GM23338 (cell line): ENCODE data around the gene SPIRE1. TPM values are rescaled to one million over a fixed set of nuclear protein-coding genes. Genes with fewer than 3 reads are reported as not detected.

Experiments used
- ATAC-seq: fragments of 200-7000 bp; cut with Tn5 transposase; 3 replicates; pipeline ENCODE4 v1.9.1; 2020
- DNase-seq: peaks from one replicate; pipeline ENCODE4 v3.0.0-alpha.2; 2015; ENCODE audit warnings: low spot score
- H2AFZ ChIP-seq: fragments of 200-600 bp; sonication (generic); 2 replicates; pipeline ENCODE4 v1.8.0; 2016; ENCODE audit warnings: antibody characterized with exemption, mild to moderate bottlenecking, moderate library complexity
- H3F3A ChIP-seq: fragments of 200-600 bp; sonication (generic); replicated peaks from 2 replicates; pipeline ENCODE4 v1.8.0; 2017; ENCODE audit warnings: antibody characterized with exemption, mixed run types, low read depth
- H3K27ac ChIP-seq: fragments of 200-600 bp; sonication (generic); 2 replicates; pipeline ENCODE4 v1.6.1; 2016; ENCODE audit warnings: low read depth
- H3K27me3 ChIP-seq: fragments of 200-600 bp; sonication (generic); 2 replicates; pipeline ENCODE4 v1.8.0; 2016; ENCODE audit warnings: mild to moderate bottlenecking, mixed run types, moderate library complexity; ENCODE audit not compliant: insufficient read depth
- H3K36me3 ChIP-seq: fragments of 200-600 bp; sonication (generic); 2 replicates; pipeline ENCODE4 v1.8.0; 2016; ENCODE audit warnings: mild to moderate bottlenecking; ENCODE audit not compliant: insufficient read depth
- H3K4me1 ChIP-seq: fragments of 200-600 bp; sonication (generic); 2 replicates; pipeline ENCODE4 v1.8.0; 2016; ENCODE audit warnings: mild to moderate bottlenecking, moderate library complexity; ENCODE audit not compliant: insufficient read depth
- H3K4me2 ChIP-seq: fragments of 200-600 bp; sonication (generic); 2 replicates; pipeline ENCODE4 v1.7.1; 2017; ENCODE audit warnings: mixed run types
- H3K4me3 ChIP-seq: fragments of 200-600 bp; sonication (generic); 2 replicates; pipeline ENCODE4 v1.6.1; 2016; ENCODE audit warnings: mixed run types
- H3K79me2 ChIP-seq: fragments of 200-600 bp; sonication (generic); replicated peaks from 2 replicates; pipeline ENCODE4 v1.8.0; 2017; ENCODE audit warnings: mild to moderate bottlenecking; ENCODE audit not compliant: insufficient read depth
- H3K9me2 ChIP-seq: fragments of 200-600 bp; sonication (generic); 2 replicates; pipeline ENCODE4 v1.8.0; 2017; ENCODE audit not compliant: insufficient read depth
- H4K20me1 ChIP-seq: fragments of 200-600 bp; sonication (generic); replicated peaks from 2 replicates; pipeline ENCODE4 v1.8.0; 2017; ENCODE audit warnings: mild to moderate bottlenecking; ENCODE audit not compliant: insufficient read depth
- H3K27ac Mint-ChIP-seq: 2 replicates; pipeline ENCODE4 v1.8.0; 2020; ENCODE audit warnings: inconsistent platforms, mild to moderate bottlenecking, moderate library complexity, mixed read lengths
- H3K27me3 Mint-ChIP-seq: 3 replicates; pipeline ENCODE4 v1.8.0; 2022; ENCODE audit warnings: low read depth, mild to moderate bottlenecking, moderate library complexity, mixed read lengths, inconsistent platforms; ENCODE audit not compliant: insufficient read depth, poor library complexity
- H3K36me3 Mint-ChIP-seq: 3 replicates; pipeline ENCODE4 v1.8.0; 2021; ENCODE audit warnings: low read depth, mild to moderate bottlenecking, inconsistent platforms, moderate library complexity, mixed read lengths
- H3K4me1 Mint-ChIP-seq: 3 replicates; pipeline ENCODE4 v1.8.0; 2020; ENCODE audit warnings: mild to moderate bottlenecking, inconsistent platforms, mixed read lengths
- H3K4me3 Mint-ChIP-seq: 3 replicates; pipeline ENCODE4 v1.8.0; 2021; ENCODE audit warnings: moderate library complexity, mild to moderate bottlenecking, inconsistent platforms, mixed read lengths
- H3K9me3 Mint-ChIP-seq: 3 replicates; pipeline ENCODE4 v1.8.0; 2020; ENCODE audit warnings: moderate library complexity, mild to moderate bottlenecking, inconsistent platforms, mixed read lengths
- CREB1 ChIP-seq: fragments of 250-450 bp; sonication (Bioruptor Pico); IDR thresholded peaks from 2 replicates; pipeline ENCODE4 v1.5.0; 2020; ENCODE audit warnings: low read depth, mild to moderate bottlenecking, moderate library complexity
- EZH2phosphoT487 ChIP-seq: fragments of 200-600 bp; sonication (generic); IDR thresholded peaks from one replicate; pipeline ENCODE4 v1.8.1; 2018; ENCODE audit warnings: antibody characterized with exemption; ENCODE audit not compliant: unreplicated experiment
- JUNB ChIP-seq: IDR thresholded peaks from one replicate; pipeline ENCODE4 v1.6.1; 2016; ENCODE audit warnings: antibody characterized with exemption; ENCODE audit not compliant: unreplicated experiment
- NANOG ChIP-seq: IDR thresholded peaks from 2 replicates; pipeline ENCODE4 v1.6.1; 2016; ENCODE audit warnings: antibody characterized with exemption, borderline replicate concordance
- polyA plus RNA-seq: library from polyadenylated mRNA; unstranded; fragments of >200 nt; fragmentation: Nextera tagmentation; extraction: Ambion mirVana; gene quantifications from 2 replicates; pipeline ENCODE4 v1.2.1, GENCODE V29; 2016
- total RNA-seq: library from RNA; depleted of rRNA; stranded (reverse); fragments of >200 nt; shearing (Covaris generic); gene quantifications from 2 replicates; pipeline ENCODE4 v1.2.3, GENCODE V29; 2014
- TF ChIP-seq, protein P1 (sequence below): IDR thresholded peaks from 2 replicates; pipeline ENCODE4 v1.6.1; 2016; ENCODE audit warnings: antibody characterized with exemption
- TF ChIP-seq, protein P2 (sequence below): fragments of 250-450 bp; sonication (Bioruptor Pico); IDR thresholded peaks from 2 replicates; pipeline ENCODE4 v1.5.0; 2020; ENCODE audit warnings: mild to moderate bottlenecking, moderate library complexity

The SPIRE1 gene
- total and polyA plus RNA-seq, 2 experiments from 2014 or later = 2.9 to 15.5 TPM

DNA sequence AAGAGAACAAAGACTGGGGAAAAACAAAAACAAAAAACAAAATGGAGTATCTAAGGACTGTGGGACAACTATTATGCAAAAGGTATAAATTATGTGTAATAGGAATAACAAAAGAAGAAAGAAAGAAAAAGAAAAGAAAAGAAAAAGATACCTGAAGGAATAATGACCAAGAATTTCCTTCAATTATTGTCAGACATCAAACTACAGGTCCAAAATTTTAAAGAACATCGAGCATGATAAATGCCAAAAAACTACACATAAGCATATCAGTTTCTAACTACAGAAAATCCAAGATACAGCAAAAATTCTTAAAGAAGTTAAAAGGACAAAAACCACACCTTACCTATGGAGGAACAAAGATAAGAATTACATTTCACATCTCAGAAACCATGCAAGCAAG, 93.0 kb downstream of the SPIRE1 start:
- Histone ChIP-seq H3K36me3 (peaks cover 3% of the 10 kb centered on the region; the same call in 1 of the 2 replicates), H3K4me2 (no peak overlapping the region), H3K79me2 (no peaks in the 10 kb centered on the region; the same call in 1 of the 2 replicates), H4K20me1 (no peaks in the 10 kb centered on the region), H3K9me2 (no peaks in the 10 kb centered on the region), H3K4me1 (no peaks in the 10 kb centered on the region), H3F3A (no peaks in the 10 kb centered on the region), H3K4me3 (no peak overlapping the region), H3K27ac (0 out of 2 replicates have a peak overlapping the region, but pooled peaks have one; percentile 0), H2AFZ (no peak overlapping the region), H3K27me3 (no peaks in the 10 kb centered on the region)
- Mint-ChIP-seq H3K4me1 (peaks cover 8% of the 10 kb centered on the region; the same call in 2 of the 3 replicates), H3K27me3 (peaks cover 4% of the 10 kb centered on the region), H3K4me3 (no peak overlapping the region), H3K9me3 (peaks cover 13% of the 10 kb centered on the region), H3K36me3 (peaks cover 6% of the 10 kb centered on the region; the same call in 2 of the 3 replicates), H3K27ac (no peak overlapping the region)
- TF ChIP-seq JUNB (no peak), NANOG (no peak), EZH2phosphoT487 (no peak), CREB1 (CRISPR knock-in tag) (no peak)
- TF ChIP-seq, protein P1, sequence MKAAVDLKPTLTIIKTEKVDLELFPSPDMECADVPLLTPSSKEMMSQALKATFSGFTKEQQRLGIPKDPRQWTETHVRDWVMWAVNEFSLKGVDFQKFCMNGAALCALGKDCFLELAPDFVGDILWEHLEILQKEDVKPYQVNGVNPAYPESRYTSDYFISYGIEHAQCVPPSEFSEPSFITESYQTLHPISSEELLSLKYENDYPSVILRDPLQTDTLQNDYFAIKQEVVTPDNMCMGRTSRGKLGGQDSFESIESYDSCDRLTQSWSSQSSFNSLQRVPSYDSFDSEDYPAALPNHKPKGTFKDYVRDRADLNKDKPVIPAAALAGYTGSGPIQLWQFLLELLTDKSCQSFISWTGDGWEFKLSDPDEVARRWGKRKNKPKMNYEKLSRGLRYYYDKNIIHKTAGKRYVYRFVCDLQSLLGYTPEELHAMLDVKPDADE = no peak
- TF ChIP-seq, protein P2, sequence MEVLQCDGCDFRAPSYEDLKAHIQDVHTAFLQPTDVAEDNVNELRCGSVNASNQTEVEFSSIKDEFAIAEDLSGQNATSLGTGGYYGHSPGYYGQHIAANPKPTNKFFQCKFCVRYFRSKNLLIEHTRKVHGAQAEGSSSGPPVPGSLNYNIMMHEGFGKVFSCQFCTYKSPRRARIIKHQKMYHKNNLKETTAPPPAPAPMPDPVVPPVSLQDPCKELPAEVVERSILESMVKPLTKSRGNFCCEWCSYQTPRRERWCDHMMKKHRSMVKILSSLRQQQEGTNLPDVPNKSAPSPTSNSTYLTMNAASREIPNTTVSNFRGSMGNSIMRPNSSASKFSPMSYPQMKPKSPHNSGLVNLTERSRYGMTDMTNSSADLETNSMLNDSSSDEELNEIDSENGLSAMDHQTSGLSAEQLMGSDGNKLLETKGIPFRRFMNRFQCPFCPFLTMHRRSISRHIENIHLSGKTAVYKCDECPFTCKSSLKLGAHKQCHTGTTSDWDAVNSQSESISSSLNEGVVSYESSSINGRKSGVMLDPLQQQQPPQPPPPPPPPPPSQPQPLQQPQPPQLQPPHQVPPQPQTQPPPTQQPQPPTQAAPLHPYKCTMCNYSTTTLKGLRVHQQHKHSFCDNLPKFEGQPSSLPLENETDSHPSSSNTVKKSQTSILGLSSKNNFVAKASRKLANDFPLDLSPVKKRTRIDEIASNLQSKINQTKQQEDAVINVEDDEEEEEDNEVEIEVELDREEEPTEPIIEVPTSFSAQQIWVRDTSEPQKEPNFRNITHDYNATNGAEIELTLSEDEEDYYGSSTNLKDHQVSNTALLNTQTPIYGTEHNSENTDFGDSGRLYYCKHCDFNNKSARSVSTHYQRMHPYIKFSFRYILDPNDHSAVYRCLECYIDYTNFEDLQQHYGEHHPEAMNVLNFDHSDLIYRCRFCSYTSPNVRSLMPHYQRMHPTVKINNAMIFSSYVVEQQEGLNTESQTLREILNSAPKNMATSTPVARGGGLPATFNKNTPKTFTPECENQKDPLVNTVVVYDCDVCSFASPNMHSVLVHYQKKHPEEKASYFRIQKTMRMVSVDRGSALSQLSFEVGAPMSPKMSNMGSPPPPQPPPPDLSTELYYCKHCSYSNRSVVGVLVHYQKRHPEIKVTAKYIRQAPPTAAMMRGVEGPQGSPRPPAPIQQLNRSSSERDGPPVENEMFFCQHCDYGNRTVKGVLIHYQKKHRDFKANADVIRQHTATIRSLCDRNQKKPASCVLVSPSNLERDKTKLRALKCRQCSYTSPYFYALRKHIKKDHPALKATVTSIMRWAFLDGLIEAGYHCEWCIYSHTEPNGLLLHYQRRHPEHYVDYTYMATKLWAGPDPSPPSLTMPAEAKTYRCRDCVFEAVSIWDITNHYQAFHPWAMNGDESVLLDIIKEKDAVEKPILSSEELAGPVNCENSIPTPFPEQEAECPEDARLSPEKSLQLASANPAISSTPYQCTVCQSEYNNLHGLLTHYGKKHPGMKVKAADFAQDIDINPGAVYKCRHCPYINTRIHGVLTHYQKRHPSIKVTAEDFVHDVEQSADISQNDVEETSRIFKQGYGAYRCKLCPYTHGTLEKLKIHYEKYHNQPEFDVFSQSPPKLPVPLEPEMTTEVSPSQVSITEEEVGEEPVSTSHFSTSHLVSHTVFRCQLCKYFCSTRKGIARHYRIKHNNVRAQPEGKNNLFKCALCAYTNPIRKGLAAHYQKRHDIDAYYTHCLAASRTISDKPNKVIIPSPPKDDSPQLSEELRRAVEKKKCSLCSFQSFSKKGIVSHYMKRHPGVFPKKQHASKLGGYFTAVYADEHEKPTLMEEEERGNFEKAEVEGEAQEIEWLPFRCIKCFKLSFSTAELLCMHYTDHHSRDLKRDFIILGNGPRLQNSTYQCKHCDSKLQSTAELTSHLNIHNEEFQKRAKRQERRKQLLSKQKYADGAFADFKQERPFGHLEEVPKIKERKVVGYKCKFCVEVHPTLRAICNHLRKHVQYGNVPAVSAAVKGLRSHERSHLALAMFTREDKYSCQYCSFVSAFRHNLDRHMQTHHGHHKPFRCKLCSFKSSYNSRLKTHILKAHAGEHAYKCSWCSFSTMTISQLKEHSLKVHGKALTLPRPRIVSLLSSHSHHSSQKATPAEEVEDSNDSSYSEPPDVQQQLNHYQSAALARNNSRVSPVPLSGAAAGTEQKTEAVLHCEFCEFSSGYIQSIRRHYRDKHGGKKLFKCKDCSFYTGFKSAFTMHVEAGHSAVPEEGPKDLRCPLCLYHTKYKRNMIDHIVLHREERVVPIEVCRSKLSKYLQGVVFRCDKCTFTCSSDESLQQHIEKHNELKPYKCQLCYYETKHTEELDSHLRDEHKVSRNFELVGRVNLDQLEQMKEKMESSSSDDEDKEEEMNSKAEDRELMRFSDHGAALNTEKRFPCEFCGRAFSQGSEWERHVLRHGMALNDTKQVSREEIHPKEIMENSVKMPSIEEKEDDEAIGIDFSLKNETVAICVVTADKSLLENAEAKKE (CRISPR knock-in tag) = no peak
- ATAC-seq = no peak
- DNase-seq = no peak
